ENCODE data around the gene ALDH4A1. TPM values are rescaled to one million over a fixed set of nuclear protein-coding genes. Genes with fewer than 3 reads are reported as not detected.

ALDH4A1 gene
- total and polyA plus RNA-seq, 9 of the 15 experiments (the other 6 are each of a cell fraction or from before 2014, with no cell fraction given) = 0.27 to 31.4 (median 16.6) TPM

DNA sequence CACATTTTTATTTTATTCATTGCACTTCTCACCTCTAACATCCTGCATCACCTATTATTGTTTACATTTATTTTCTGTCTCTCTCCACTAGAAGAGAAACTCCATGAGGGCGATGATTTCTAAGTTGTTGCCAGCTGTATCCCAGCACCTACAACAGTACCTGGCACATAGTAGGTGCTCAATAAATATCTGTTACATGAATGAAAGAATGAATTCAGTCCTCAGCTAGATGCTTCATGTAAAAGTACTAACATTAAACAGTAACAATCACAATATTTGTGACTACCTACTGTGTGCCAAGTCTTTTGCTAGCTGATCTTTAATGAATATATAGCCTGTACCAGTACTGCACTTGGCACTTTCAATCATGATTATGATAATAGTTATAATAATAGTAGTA is 45.9 kb downstream of the ALDH4A1 start:
- ChIA-PET POLR2A (no interaction called here), CTCF (ENCODE audit: low intra/inter-chr PET ratio) (no interaction called here)
- intact Hi-C loops (cut with micrococcal nuclease) = no loop called here
- Histone ChIP-seq H2AFZ (ENCODE audit: low read depth, low read length) (no peak overlapping the region), H3K4me1 (replicated peaks in 1 of 2; ENCODE audit: control insufficient read depth in 2 of 2, insufficient read depth in 2 of 2, low read length in 2 of 2) (peaks cover 2 to 10% of the 10 kb centered on the region in 2 experiments; a peak in 2 of 5 replicates), H3K4me2 (ENCODE audit: insufficient read depth, low read length) (no peak overlapping the region), H3K36me3 (ENCODE audit: control insufficient read depth, insufficient read depth, low read length) (no peaks in the 10 kb centered on the region), H3K27me3 (ENCODE audit: control insufficient read depth in 2 of 2, insufficient read depth in 2 of 2, low read length in 2 of 2) (peaks cover 23 to 39% of the 10 kb centered on the region in 2 experiments), H3K9ac (ENCODE audit: insufficient read depth in 1 of 2, low read depth in 2 of 2, low read length in 2 of 2) (no peak overlapping the region), H3K4me3 (no peak overlapping the region), H3K9me3 (replicated peaks; ENCODE audit: control insufficient read depth, insufficient read depth, low read depth, low read length) (no peaks in the 10 kb centered on the region), H3K9me1 (ENCODE audit: control insufficient read depth, insufficient read depth, low read length) (no peaks in the 10 kb centered on the region), H3K27ac (ENCODE audit: extremely low read depth, low read depth, low read length) (no peak overlapping the region), H3K79me2 (ENCODE audit: control insufficient read depth, insufficient read depth, low read length) (no peaks in the 10 kb centered on the region), H4K20me1 (replicated peaks; ENCODE audit: control insufficient read depth, insufficient read depth, low read length) (no peaks in the 10 kb centered on the region; the same call in none of the 2 replicates)
- TF ChIP-seq, protein P1, sequence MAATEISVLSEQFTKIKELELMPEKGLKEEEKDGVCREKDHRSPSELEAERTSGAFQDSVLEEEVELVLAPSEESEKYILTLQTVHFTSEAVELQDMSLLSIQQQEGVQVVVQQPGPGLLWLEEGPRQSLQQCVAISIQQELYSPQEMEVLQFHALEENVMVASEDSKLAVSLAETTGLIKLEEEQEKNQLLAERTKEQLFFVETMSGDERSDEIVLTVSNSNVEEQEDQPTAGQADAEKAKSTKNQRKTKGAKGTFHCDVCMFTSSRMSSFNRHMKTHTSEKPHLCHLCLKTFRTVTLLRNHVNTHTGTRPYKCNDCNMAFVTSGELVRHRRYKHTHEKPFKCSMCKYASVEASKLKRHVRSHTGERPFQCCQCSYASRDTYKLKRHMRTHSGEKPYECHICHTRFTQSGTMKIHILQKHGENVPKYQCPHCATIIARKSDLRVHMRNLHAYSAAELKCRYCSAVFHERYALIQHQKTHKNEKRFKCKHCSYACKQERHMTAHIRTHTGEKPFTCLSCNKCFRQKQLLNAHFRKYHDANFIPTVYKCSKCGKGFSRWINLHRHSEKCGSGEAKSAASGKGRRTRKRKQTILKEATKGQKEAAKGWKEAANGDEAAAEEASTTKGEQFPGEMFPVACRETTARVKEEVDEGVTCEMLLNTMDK (IDR thresholded peaks at IDR 0.05; ENCODE audit: borderline replicate concordance, insufficient read depth, low read depth, low read length, poor library complexity, severe bottlenecking) = no peak
- peak; percentile 96 for TF ChIP-seq ZKSCAN1 (IDR thresholded peaks at IDR 0.05; ENCODE audit: low read depth, low read length)
- peak; percentile 36 for TF ChIP-seq RBM25 (IDR thresholded peaks at IDR 0.05; ENCODE audit: low read depth, low read length, severe bottlenecking)
- no peak for ATAC-seq
- in situ Hi-C loops (cut with MboI) = no loop called here
- 0% methylated on average over 1 of the region's 1 CpG for WGBS (ENCODE audit: insufficient coverage, low coverage, missing lambda C conversion rate)
- BruUV-seq (replicated peaks) = no TSS peak
- FAIRE-seq = no peak
- DNase-seq (ENCODE audit: extremely low read depth in 1 of 4, low spot score in 3 of 4) = no peak

DNA sequence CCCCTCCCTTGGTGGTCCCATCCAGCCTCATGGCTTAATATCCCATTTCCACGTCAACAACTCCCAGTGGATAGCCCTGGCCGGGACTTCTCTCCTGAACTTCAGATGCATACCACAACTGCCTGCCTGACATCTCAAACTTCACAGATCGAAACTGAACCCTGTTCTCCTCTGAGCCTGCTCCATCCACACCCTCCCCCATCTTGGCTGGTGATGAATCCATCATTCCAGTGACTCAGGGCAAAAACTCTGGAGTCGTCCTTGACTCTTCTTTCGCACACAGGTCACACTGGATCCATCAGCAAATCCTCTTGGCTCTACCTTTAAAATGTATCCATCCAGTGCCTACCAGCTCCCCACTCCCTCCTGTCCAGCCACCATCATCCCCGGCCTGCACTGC is 46.8 kb downstream of the ALDH4A1 start:
- no peak for ATAC-seq
- Histone ChIP-seq H3K36me3 (ENCODE audit: control insufficient read depth, insufficient read depth, low read length) (no peaks in the 10 kb centered on the region), H3K9me3 (replicated peaks; ENCODE audit: control insufficient read depth, insufficient read depth, low read depth, low read length) (no peaks in the 10 kb centered on the region), H3K27me3 (ENCODE audit: control insufficient read depth in 2 of 2, insufficient read depth in 2 of 2, low read length in 2 of 2) (peaks cover 21 to 42% of the 10 kb centered on the region in 2 experiments; a peak in 4 of 5 replicates), H3K4me3 (no peak overlapping the region), H3K9ac (ENCODE audit: insufficient read depth in 1 of 2, low read depth in 2 of 2, low read length in 2 of 2) (no peak overlapping the region), H2AFZ (ENCODE audit: low read depth, low read length) (no peak overlapping the region), H3K27ac (ENCODE audit: extremely low read depth, low read depth, low read length) (no peak overlapping the region), H3K4me1 (replicated peaks in 1 of 2; ENCODE audit: control insufficient read depth in 2 of 2, insufficient read depth in 2 of 2, low read length in 2 of 2) (peaks cover 2 to 10% of the 10 kb centered on the region in 2 experiments; a peak in 2 of 5 replicates), H3K4me2 (ENCODE audit: insufficient read depth, low read length) (no peak overlapping the region), H4K20me1 (replicated peaks; ENCODE audit: control insufficient read depth, insufficient read depth, low read length) (no peaks in the 10 kb centered on the region; the same call in none of the 2 replicates), H3K79me2 (ENCODE audit: control insufficient read depth, insufficient read depth, low read length) (no peaks in the 10 kb centered on the region), H3K9me1 (ENCODE audit: control insufficient read depth, insufficient read depth, low read length) (no peaks in the 10 kb centered on the region)
- no TSS peak for BruUV-seq (replicated peaks)
- 5% methylated on average over 6 of the region's 6 CpGs for WGBS (ENCODE audit: insufficient coverage, low coverage, missing lambda C conversion rate)
- in situ Hi-C loops (cut with MboI) = no loop called here
- DNase-seq (ENCODE audit: extremely low read depth in 1 of 4, low spot score in 3 of 4) = no peak
- POLR2A ChIA-PET = no interaction called here
- intact Hi-C loops (cut with micrococcal nuclease) = no loop called here
- FAIRE-seq = no peak
- CTCF ChIA-PET (ENCODE audit: low intra/inter-chr PET ratio) = no interaction called here
- TF ChIP-seq NR2F6 (CRISPR knock-in tag; IDR thresholded peaks at IDR 0.05) = no peak
- TF ChIP-seq, protein P2, sequence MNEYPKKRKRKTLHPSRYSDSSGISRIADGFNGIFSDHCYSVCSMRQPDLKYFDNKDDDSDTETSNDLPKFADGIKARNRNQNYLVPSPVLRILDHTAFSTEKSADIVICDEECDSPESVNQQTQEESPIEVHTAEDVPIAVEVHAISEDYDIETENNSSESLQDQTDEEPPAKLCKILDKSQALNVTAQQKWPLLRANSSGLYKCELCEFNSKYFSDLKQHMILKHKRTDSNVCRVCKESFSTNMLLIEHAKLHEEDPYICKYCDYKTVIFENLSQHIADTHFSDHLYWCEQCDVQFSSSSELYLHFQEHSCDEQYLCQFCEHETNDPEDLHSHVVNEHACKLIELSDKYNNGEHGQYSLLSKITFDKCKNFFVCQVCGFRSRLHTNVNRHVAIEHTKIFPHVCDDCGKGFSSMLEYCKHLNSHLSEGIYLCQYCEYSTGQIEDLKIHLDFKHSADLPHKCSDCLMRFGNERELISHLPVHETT (CRISPR knock-in tag; conservative IDR thresholded peaks at IDR 0.05 in 1 of 2, IDR thresholded peaks at IDR 0.05 in 1 of 2) = no peak
- TF ChIP-seq SRF (CRISPR knock-in tag; IDR thresholded peaks at IDR 0.05) = no peak
- no peak for TF ChIP-seq ZNF3 (CRISPR knock-in tag; IDR thresholded peaks at IDR 0.05)
- no peak for TF ChIP-seq NBN (IDR thresholded peaks at IDR 0.05; ENCODE audit: low read depth)
- TF ChIP-seq, protein P3, sequence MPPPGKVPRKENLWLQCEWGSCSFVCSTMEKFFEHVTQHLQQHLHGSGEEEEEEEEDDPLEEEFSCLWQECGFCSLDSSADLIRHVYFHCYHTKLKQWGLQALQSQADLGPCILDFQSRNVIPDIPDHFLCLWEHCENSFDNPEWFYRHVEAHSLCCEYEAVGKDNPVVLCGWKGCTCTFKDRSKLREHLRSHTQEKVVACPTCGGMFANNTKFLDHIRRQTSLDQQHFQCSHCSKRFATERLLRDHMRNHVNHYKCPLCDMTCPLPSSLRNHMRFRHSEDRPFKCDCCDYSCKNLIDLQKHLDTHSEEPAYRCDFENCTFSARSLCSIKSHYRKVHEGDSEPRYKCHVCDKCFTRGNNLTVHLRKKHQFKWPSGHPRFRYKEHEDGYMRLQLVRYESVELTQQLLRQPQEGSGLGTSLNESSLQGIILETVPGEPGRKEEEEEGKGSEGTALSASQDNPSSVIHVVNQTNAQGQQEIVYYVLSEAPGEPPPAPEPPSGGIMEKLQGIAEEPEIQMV (tag; conservative IDR thresholded peaks at IDR 0.05; ENCODE audit: low read depth) = no peak
- no peak for TF ChIP-seq MIER1 (IDR thresholded peaks at IDR 0.05; ENCODE audit: low read depth)
